GM12878 (cell line): ENCODE data around the gene GNAZ. TPM values are rescaled to one million over a fixed set of nuclear protein-coding genes. Genes with fewer than 3 reads are reported as not detected.

Experiments
- ATAC-seq: fragments of 200-7000 bp; cut with Tn5 transposase; 3 replicates; pipeline ENCODE4 v1.9.1; 2020; ENCODE audit warnings: mild to moderate bottlenecking, moderate library complexity
- BruUV-seq: library from RNA; stranded (reverse); fragments of 400-500 nt; replicated peaks from 2 replicates; lab custom pipeline; 2021; lab: Mats Ljungman, UMichigan
- CTCF ChIA-PET: fragments of 300-600 bp; sonication (Branson Sonifier 250); formaldehyde crosslinking; extraction: SDS; loops from one replicate; lab custom pipeline; 2021; ENCODE audit warnings: inconsistent platforms; lab: Yijun Ruan, JAX
- POLR2A ChIA-PET: fragments of 350-600 bp; formaldehyde crosslinking; extraction: SDS; loops from one replicate; lab custom pipeline; 2021; ENCODE audit warnings: inconsistent platforms; lab: Charles Lee
- RAD21 ChIA-PET: fragments of 300-600 bp; sonication (Branson Sonifier 250); formaldehyde crosslinking; loops from one replicate; lab custom pipeline; 2023; ENCODE audit warnings: antibody characterized with exemption; ENCODE audit not compliant: unreplicated experiment; lab: Charles Lee
- SMC1A ChIA-PET: fragments of 300-600 bp; sonication (Branson Sonifier 250); formaldehyde crosslinking; loops from one replicate; lab custom pipeline; 2023; ENCODE audit not compliant: unreplicated experiment, uncharacterized antibody; lab: Charles Lee
- DNase-seq: peaks from one replicate; pipeline ENCODE4 v3.0.0-alpha.2; 2011; ENCODE audit warnings: low read depth, low spot score
- FAIRE-seq: peaks from 3 replicates; lab custom pipeline; 2011; peaks lifted over from hg19 to GRCh38; lab: Jason Lieb, UNC
- H2AFZ ChIP-seq: 2 replicates; pipeline ENCODE4 v1.6.0; 2011; ENCODE audit warnings: low read depth, low read length, control low read depth; ENCODE audit not compliant: control insufficient read depth
- H3K27ac ChIP-seq: 2 replicates; pipeline ENCODE4 v1.5.1; 2011; ENCODE audit warnings: control low read depth; ENCODE audit not compliant: control insufficient read depth, insufficient read depth
- H3K27me3 ChIP-seq, 2 experiments: replicated peaks in 1 of 2; 2 replicates each; pipeline versions ENCODE4 v1.6.0 to v1.6.1; 2011; ENCODE audit warnings: low read length in 1 of 2; ENCODE audit not compliant: control insufficient read depth in 2 of 2, insufficient read depth in 2 of 2
- H3K36me3 ChIP-seq, 2 experiments: 2 replicates each; pipeline ENCODE4 v1.5.1; 2011; ENCODE audit warnings: low read length in 1 of 2; ENCODE audit not compliant: control insufficient read depth in 2 of 2, insufficient read depth in 2 of 2
- H3K4me1 ChIP-seq: 2 replicates; pipeline ENCODE4 v1.6.1; 2011; ENCODE audit warnings: mild to moderate bottlenecking, low read length, moderate library complexity, mixed read lengths; ENCODE audit not compliant: control insufficient read depth, insufficient read depth
- H3K4me2 ChIP-seq: 2 replicates; pipeline ENCODE4 v1.6.0; 2011; ENCODE audit warnings: control low read depth; ENCODE audit not compliant: control insufficient read depth, insufficient read depth
- H3K4me3 ChIP-seq: fragments of 200-600 bp; sonication (generic); 2 replicates; pipeline ENCODE4 v1.5.1; 2016
- H3K79me2 ChIP-seq: 2 replicates; pipeline ENCODE4 v1.6.0; 2011; ENCODE audit warnings: low read length; ENCODE audit not compliant: control insufficient read depth, insufficient read depth
- H3K9ac ChIP-seq: 2 replicates; pipeline ENCODE4 v1.8.0; 2011; ENCODE audit warnings: low read length, control low read depth, mixed read lengths; ENCODE audit not compliant: control insufficient read depth, insufficient read depth
- H3K9me3 ChIP-seq: replicated peaks from 3 replicates; pipeline ENCODE4 v1.5.1; 2011; ENCODE audit warnings: mild to moderate bottlenecking, low read length; ENCODE audit not compliant: control insufficient read depth, insufficient read depth
- H4K20me1 ChIP-seq: 2 replicates; pipeline ENCODE4 v1.6.0; 2011; ENCODE audit not compliant: control insufficient read depth, insufficient read depth
- BRCA1 ChIP-seq: IDR thresholded peaks from 2 replicates; pipeline ENCODE4 v1.6.1; 2011; ENCODE audit warnings: low read depth, low read length, improper control_type of control experiment
- CREB1 ChIP-seq: IDR thresholded peaks from 2 replicates; pipeline ENCODE4 v1.6.1; 2012; ENCODE audit warnings: low read depth, mild to moderate bottlenecking, inconsistent platforms
- CUX1 ChIP-seq: IDR thresholded peaks from 2 replicates; pipeline ENCODE4 v1.6.1; 2012; ENCODE audit warnings: improper control_type of control experiment, low read depth, low read length; ENCODE audit not compliant: insufficient replicate concordance
- FOXK2 ChIP-seq: fragments of 450-650 bp; IDR thresholded peaks from 2 replicates; pipeline ENCODE4 v1.6.1; 2017; ENCODE audit warnings: mild to moderate bottlenecking, moderate library complexity
- ZNF24 ChIP-seq: fragments of 450-650 bp; IDR thresholded peaks from 2 replicates; pipeline ENCODE4 v1.6.1; 2017; ENCODE audit warnings: antibody characterized with exemption, mild to moderate bottlenecking
- WGBS: methylation state at CpG from one replicate; pipeline ENCODE4 v1.1.6; 2016; ENCODE audit warnings: low lambda C conversion rate; ENCODE audit not compliant: insufficient replicate concordance, insufficient coverage; ENCODE audit errors: missing lambda C conversion rate; 5-methylcytosine and 5-hydroxymethylcytosine counted together
- in situ Hi-C: fragments of 300-500 bp; cut with MboI; formaldehyde crosslinking; loops from 9 replicates; pipeline ENCODE4 v1.14.3; 2018; ENCODE audit warnings: mixed read lengths
- intact Hi-C: fragments of 100-400 bp; cut with micrococcal nuclease; formaldehyde crosslinking; loops from one replicate; pipeline ENCODE4 v1.14.2; 2022; ENCODE audit not compliant: unreplicated experiment
- polyA plus RNA-seq, 11 experiments: library from polyadenylated mRNA; depleted of rRNA in 4 of 11; unstranded in 6 of 11; stranded (reverse) in 5 of 11; fragments of >200 nt; fragmentation: Nextera tagmentation in 4 of 11; fragmentation: Illumina TruSeq in 1 of 11; extraction: Ambion mirVana in 4 of 11; extraction: Trizol in 1 of 11; gene quantifications; 1 replicate in 1 of 11; 2 replicates in 10 of 11; pipeline versions ENCODE4 v1.2.1 to v1.2.3, GENCODE V29; 2011 to 2016; ENCODE audit warnings: inconsistent platforms in 2 of 11, missing spikeins in 2 of 11, low read depth in 1 of 11
- total RNA-seq, 4 experiments: library from RNA; depleted of rRNA in 3 of 4; stranded (reverse); fragments of >200 nt in 3 of 4; fragmentation: Illumina TruSeq in 1 of 4; extraction: Trizol in 1 of 4; gene quantifications; 2 replicates each; pipeline versions ENCODE4 v1.2.1 to v1.2.3, GENCODE V29; 2013 to 2021

The GNAZ gene
- total and polyA plus RNA-seq, 10 of the 15 experiments (the other 5 are each of a cell fraction or from before 2014, with no cell fraction given): 0.09 to 1.0 (median 0.44) TPM; not detected in 1

- Histone ChIP-seq H3K27me3 (peaks cover 0 to 9% of the 10 kb centered on the region in 2 experiments; a peak in 2 of 4 replicates), H3K36me3 (no peaks in the 10 kb centered on the region), H3K9me3 (no peaks in the 10 kb centered on the region), H2AFZ (no peak overlapping the region), H3K4me3 (no peak overlapping the region), H3K4me2 (no peak overlapping the region), H3K79me2 (no peaks in the 10 kb centered on the region), H4K20me1 (no peaks in the 10 kb centered on the region), H3K4me1 (peaks cover 3% of the 10 kb centered on the region; the same call in 1 of the 2 replicates), H3K27ac (no peak overlapping the region), H3K9ac (no peak overlapping the region)
- ChIA-PET RAD21 (interaction anchor here (1.2 kb wide), 1 partner anchor 66 kb away, joined by 5 read pairs; no protein-coding TSS in a partner anchor), SMC1A (interaction anchor here (1.2 to 3.8 kb wide), 5 partner anchors 15 to 112 kb away, joined by 3 to 20 read pairs (median 3); no protein-coding TSS in a partner anchor), CTCF (interaction anchor here (1.0 to 2.3 kb wide), 4 partner anchors 10 to 113 kb away, joined by 3 to 17 read pairs (median 4); no protein-coding TSS in a partner anchor), POLR2A (interaction anchor here (1.3 to 1.6 kb wide), 2 partner anchors 15 to 112 kb away, joined by 3 to 5 read pairs; no protein-coding TSS in a partner anchor)
- WGBS: 59% methylated on average over 11 of the region's 11 CpGs
- in situ Hi-C loops (no loop called here), intact Hi-C loops (no loop called here)
- ATAC-seq: no peak
- BruUV-seq: no TSS peak
- FAIRE-seq: no peak
- no peak for DNase-seq
- TF ChIP-seq BRCA1: no peak
- peak; percentile 44; the same call in 1 of the 2 replicates for TF ChIP-seq FOXK2
Observed at GRCh38 chr22:23072077-23072910, 2.0 kb downstream of the GNAZ start.

- Histone ChIP-seq H4K20me1 (no peaks in the 10 kb centered on the region), H3K9me3 (no peaks in the 10 kb centered on the region), H3K9ac (no peak overlapping the region), H2AFZ (no peak overlapping the region), H3K36me3 (no peaks in the 10 kb centered on the region), H3K4me1 (peaks cover 3% of the 10 kb centered on the region; the same call in 1 of the 2 replicates), H3K79me2 (no peaks in the 10 kb centered on the region), H3K4me2 (no peak overlapping the region), H3K27ac (no peak overlapping the region), H3K4me3 (no peak overlapping the region), H3K27me3 (peaks cover 0 to 9% of the 10 kb centered on the region in 2 experiments; a peak in 2 of 4 replicates)
- ChIA-PET CTCF (interaction anchor here (2.3 to 2.7 kb wide), 2 partner anchors 113 kb away, joined by 11 to 17 read pairs; no protein-coding TSS in a partner anchor), SMC1A (interaction anchor here (3.8 kb wide), 1 partner anchor 113 kb away, joined by 20 read pairs; no protein-coding TSS in a partner anchor), RAD21 (interaction anchor here (1.2 kb wide), 1 partner anchor 65 kb away, joined by 5 read pairs; no protein-coding TSS in a partner anchor), POLR2A (interaction anchor here (1.3 to 1.6 kb wide), 2 partner anchors 14 to 113 kb away, joined by 3 to 5 read pairs; no protein-coding TSS in a partner anchor)
- DNase-seq (no peak), FAIRE-seq (no peak), ATAC-seq (no peak)
- intact Hi-C loops: no loop called here
- in situ Hi-C loops: no loop called here
- WGBS: 74% methylated on average over 11 of the region's 11 CpGs
- no TSS peak for BruUV-seq
- TF ChIP-seq CREB1 (no peak), CUX1 (no peak), ZNF24 (no peak)
Observed at GRCh38 chr22:23072911-23073491, 2.7 kb downstream of the GNAZ start.
